Rectal smooth muscle tissue (tissue), 1 donor: ENCODE data around the gene SLC35B1.

Experiments
- H3K27ac ChIP-seq: one replicate; pipeline ENCODE4 v1.7.0; 2013; ENCODE audit warnings: low read depth, low read length, inconsistent platforms
- H3K27me3 ChIP-seq: one replicate; pipeline ENCODE4 v1.7.0; 2013; ENCODE audit warnings: low read length; ENCODE audit not compliant: control insufficient read depth, insufficient read depth
- H3K36me3 ChIP-seq: one replicate; pipeline ENCODE4 v1.7.0; 2013; ENCODE audit warnings: low read length; ENCODE audit not compliant: control insufficient read depth, insufficient read depth
- H3K4me1 ChIP-seq: one replicate; pipeline ENCODE4 v1.7.0; 2013; ENCODE audit warnings: low read length; ENCODE audit not compliant: control insufficient read depth, insufficient read depth
- H3K4me3 ChIP-seq: one replicate; pipeline ENCODE4 v1.7.0; 2013; ENCODE audit warnings: low read length
- H3K9ac ChIP-seq: one replicate; pipeline ENCODE4 v1.7.0; 2013; ENCODE audit warnings: low read length

Gene SLC35B1

DNA sequence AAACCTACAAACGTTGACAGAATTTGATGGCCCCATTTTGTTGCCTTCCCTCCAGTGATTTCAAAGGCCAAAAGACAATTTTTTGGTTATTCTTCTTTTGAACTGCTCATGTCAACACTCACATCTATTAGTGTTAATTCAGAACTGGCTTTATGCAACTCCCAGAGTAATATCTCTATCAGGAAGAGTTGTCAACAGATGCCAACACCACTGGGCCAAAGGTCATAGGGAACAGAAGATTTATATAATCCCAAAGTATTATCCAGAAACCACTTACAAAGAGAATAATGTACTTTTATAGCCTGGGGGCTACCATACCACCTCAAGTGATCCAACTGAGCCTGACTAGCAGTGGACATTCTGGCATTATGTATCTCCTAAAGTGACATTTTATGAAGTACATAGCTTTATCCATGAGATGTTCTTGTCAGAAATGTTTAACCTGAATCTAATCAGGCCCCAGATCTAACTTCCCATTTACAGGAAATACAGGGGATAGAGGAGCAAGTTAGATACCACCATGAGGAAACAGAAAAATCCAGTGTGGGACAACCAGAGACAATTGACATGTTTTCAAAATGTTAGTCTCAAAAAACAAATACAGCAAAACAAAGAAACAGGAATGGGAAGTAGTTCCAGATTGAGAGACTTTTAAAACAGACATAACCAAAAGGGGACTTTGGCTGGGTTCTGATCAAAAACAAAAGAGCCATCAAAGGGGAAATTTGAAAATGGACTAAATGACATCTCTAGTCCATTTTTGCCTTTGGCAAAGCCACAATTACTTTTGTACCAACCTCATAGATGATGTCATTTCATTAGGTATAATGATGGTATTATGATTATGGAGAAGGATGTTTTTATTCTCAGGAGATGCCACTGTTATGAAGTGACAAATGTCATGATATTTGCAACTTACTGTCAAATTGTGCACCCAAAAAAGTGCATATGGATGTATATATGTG lies 37.7 kb upstream of the SLC35B1 start:
- H3K27ac ChIP-seq = no peak overlapping the region
- no peak overlapping the region for H3K9ac ChIP-seq
- no peak overlapping the region for H3K4me3 ChIP-seq
- no peaks in the 10 kb centered on the region for H3K27me3 ChIP-seq
- peaks cover 3% of the 10 kb centered on the region for H3K36me3 ChIP-seq
- peaks cover 22% of the 10 kb centered on the region for H3K4me1 ChIP-seq

DNA sequence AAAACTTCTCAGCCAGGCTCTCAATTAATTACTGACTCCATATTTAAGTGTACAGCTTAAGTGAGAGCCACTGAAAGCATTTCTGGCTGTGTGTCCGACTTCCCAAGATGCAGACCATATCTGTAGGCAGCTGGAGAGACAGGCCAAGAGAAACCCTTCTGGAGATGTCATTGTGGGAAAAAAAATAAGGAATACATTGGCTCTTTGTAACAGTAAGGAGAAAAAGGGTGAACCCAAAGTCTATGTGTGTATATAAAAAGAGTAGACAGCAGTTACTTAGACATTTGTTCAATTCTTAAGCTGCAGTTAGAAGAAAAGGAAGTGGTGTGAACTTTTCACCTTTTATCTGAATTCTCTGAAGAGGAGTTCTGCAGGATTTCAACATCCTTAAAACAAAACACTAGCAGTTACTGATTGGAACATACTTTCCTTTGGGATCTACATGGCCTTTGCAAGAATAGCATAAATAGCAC lies 34.4 kb upstream of the SLC35B1 start:
- H3K4me1 ChIP-seq = peaks cover 50% of the 10 kb centered on the region
- H3K9ac ChIP-seq = no peak overlapping the region
- H3K36me3 ChIP-seq = no peaks in the 10 kb centered on the region
- peak overlapping the region; percentile 92 for H3K27ac ChIP-seq
- H3K27me3 ChIP-seq = no peaks in the 10 kb centered on the region
- H3K4me3 ChIP-seq = peak overlapping the region; percentile 14

DNA sequence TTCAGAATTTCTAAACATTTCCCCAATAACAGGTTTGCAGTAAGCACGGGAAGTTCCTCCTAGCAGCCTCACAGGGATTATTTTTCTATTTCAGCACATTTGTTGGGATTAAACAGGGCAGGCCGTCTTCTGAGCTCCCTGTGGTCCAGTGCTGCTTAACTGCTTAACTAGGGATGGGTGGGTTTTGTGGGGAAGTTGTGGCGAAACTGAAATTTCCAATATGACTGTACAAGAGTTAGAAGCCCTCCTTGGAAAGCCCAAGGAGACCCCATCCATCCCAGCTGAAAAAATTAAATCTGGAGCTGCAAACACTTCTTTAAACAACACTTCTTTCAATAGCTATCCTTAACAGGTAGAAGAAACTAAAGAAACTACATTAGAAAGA lies 33.9 kb upstream of the SLC35B1 start:
- Histone ChIP-seq H3K27ac (peak overlapping the region; percentile 92), H3K9ac (no peak overlapping the region), H3K36me3 (no peaks in the 10 kb centered on the region), H3K4me1 (peaks cover 51% of the 10 kb centered on the region), H3K4me3 (peak overlapping the region; percentile 3), H3K27me3 (no peaks in the 10 kb centered on the region)

DNA sequence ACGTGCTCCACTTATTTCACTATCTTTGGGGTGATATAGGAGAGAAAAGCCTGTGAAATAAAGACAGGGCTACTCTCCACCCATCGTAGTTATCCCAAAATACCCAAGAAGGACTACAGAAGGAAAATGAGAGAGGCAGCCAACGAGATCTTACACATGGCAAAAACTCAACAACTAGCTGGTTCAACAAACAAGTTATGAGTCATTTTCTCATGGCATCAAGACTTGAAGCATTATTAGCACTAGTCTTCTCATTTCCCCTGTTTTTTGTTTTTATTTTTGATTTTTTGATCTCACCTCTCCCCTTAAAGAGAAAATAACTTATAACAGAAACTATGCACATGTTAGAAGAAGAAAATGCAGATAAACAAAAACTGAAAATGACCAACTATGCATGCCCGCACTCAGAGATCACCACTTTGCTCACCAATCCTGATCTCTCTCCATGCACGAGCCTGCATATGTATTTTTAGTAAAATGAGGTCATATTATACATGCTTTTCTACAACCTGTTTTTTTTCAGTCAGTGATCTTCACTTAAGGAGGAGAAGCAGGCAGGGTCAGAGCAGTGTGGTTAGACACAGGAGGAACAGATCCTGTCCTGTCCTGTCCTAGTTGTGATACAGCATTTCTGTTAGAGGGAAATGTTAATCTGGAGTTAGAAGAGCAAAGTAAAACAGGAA lies 33.4 kb upstream of the SLC35B1 start:
- Histone ChIP-seq H3K27me3 (no peaks in the 10 kb centered on the region), H3K4me3 (peak overlapping the region; percentile 44), H3K27ac (peak overlapping the region; percentile 92), H3K9ac (no peak overlapping the region), H3K36me3 (no peaks in the 10 kb centered on the region), H3K4me1 (peaks cover 51% of the 10 kb centered on the region)

DNA sequence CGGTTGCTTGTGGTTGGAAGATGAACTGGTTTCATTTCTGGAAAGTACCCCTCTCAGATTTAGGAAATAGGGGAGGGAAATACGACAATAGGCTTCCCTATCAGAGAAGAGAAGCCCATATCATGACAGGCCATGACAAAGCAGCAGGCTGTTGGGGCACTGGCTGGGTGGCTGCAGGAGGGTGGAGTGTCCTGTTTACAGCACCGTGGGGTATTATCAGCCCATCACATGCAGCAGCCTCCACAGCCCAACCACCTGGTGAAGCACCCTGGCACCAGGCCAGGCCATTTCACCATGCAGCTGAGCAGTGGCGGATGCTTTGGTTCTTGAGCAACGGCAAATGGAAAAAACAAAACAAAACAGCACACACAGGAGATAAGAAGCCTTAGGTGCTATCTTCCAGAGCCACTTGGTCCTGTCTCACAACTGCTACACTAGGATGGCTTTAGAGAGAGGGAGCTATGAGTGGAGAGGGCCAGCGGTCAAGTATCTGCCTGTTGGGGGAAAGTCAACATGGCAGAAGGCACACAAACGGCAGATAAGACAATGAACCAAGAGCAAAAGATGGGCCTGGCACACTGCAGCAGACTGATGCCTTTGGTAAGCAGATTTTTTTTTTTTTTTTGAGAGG lies 32.0 kb upstream of the SLC35B1 start:
- H3K27ac ChIP-seq = peak overlapping the region; percentile 78
- H3K4me1 ChIP-seq = peaks cover 51% of the 10 kb centered on the region
- no peaks in the 10 kb centered on the region for H3K27me3 ChIP-seq
- H3K9ac ChIP-seq = no peak overlapping the region
- peak overlapping the region; percentile 53 for H3K4me3 ChIP-seq
- H3K36me3 ChIP-seq = no peaks in the 10 kb centered on the region

DNA sequence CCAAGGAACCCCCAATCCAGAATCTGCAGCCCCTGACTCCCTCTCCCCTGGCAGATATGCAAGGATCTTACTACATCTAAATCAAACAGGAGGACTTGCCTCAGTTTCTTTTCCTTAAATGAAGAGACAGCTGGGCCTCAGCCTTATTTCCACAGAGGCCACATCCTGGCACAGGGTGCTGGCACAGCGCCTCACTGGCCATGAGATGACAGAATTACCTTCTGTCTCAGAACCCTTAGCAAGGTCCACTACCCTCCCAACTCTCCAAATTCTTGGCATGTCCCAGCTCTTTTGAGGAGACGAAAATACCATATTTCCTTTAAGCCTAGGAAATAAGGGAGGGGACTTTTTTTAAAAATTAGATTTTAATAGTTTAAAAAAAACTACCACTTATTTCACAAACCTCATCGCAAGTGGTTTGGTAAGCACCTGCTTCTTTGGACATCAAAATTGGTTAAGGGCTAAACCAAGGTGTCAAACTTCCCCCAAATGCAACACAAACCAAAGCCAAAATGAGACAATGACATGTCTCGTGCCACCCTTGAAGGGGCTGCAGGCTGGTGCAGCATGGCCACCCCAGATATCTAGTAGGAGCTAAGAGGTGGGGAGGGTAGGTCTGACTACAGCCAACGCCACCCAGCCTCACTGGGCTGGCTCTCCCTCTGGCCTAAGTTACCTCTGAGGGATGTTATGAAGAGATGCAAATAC lies 30.8 kb upstream of the SLC35B1 start:
- Histone ChIP-seq H3K36me3 (no peaks in the 10 kb centered on the region), H3K27ac (peak overlapping the region; percentile 78), H3K4me3 (peak overlapping the region; percentile 34), H3K9ac (no peak overlapping the region), H3K4me1 (peaks cover 51% of the 10 kb centered on the region), H3K27me3 (no peaks in the 10 kb centered on the region)

DNA sequence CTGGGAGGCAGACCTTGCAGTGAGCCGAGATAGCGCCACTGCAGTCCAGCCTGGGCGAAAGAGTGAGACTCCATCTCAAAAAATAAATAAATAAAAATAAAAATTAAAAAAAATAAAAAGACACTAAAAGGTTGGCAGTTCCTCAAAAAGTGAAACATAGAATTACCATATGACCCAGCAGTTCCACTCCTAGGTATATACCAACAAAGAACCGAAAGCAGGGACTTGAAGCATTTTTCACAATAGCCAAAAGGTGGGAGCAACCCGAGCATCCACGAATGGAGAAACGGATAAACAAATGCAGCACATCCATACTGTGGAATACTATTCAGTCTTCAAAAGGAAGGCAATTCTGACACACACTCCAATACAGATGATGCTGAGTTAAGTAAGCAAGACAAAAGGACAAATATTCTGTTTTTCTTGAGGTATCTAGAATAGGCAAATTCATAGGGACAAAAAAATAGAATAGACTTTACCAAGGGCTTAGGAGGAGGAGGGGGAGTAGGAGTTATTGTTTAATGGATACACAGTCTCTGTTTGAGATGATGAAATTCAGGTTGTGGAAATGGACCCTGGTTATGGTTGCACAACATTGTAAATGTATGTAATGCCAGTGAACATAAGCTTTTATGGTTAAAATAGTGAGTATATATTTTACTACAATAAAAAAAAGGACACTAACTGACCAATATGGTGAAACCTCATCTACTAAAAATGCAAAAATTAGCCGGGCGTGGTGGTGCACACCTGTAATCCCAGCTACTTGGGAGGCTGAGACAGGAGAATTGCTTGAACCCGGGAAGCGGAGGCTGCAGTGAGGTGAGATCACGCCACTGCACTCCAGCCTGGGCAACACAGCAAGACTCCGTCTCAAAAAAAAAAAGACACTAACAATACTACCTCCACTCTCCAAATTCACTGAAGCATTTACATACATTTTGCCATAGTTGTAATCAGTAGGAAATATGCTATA lies 27.0 kb upstream of the SLC35B1 start:
- no peaks in the 10 kb centered on the region for H3K36me3 ChIP-seq
- peaks cover 44% of the 10 kb centered on the region for H3K4me1 ChIP-seq
- no peak overlapping the region for H3K9ac ChIP-seq
- H3K4me3 ChIP-seq = no peak overlapping the region
- no peaks in the 10 kb centered on the region for H3K27me3 ChIP-seq
- H3K27ac ChIP-seq = no peak overlapping the region

DNA sequence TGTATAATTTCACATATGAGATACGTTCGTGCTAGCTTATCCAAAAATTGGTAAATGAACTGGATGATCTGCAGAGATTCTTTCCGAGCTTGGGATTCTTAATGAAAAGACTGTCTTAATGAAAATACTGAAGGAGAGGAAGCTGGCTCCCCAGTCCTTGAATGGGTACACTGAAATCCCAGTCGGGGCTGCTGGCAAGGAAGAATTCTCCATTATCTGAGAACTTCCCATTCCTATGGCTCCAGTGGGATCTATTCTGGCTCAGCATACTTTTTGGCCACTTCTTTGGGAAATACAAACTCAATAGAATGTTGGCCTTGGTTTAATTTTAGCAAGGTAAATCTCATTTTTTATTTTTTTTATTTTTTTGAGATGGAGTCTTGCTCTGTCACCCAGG lies 23.7 kb upstream of the SLC35B1 start:
- Histone ChIP-seq H3K4me3 (no peak overlapping the region), H3K4me1 (peaks cover 37% of the 10 kb centered on the region), H3K9ac (no peak overlapping the region), H3K27me3 (no peaks in the 10 kb centered on the region), H3K27ac (peak overlapping the region; percentile 77), H3K36me3 (no peaks in the 10 kb centered on the region)

DNA sequence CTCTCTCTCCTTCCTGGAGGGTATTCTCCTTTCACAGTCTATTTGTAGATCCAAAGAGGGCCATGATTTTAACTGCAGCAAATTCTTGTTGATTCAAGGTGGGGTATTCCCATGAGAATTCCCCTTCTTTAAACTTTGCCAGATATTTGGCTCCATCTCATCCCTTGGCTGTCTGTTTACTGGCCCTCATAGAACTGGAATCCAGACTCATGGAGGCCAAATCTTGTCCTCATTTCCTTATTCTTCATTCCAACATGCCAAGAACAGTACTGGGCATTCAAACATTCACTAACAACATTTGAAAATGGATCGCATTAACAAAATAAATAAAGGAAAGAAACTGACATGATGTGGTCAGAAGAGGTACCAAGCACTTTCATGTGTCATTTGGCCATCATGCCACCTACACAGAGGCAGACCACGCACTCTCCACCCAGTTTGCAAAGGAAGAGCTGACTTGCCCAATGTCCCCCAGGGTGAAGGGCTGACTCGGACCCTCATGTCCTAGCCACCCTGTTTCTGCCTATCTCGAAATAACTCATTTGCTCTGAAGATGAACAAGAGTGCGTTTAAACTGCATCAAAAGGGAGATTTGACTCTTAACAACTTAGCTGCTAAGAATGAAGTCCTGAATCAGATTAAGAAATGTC lies 23.1 kb upstream of the SLC35B1 start:
- Histone ChIP-seq H3K9ac (no peak overlapping the region), H3K4me3 (no peak overlapping the region), H3K27ac (peak overlapping the region; percentile 77), H3K36me3 (no peaks in the 10 kb centered on the region), H3K4me1 (peaks cover 37% of the 10 kb centered on the region), H3K27me3 (no peaks in the 10 kb centered on the region)

DNA sequence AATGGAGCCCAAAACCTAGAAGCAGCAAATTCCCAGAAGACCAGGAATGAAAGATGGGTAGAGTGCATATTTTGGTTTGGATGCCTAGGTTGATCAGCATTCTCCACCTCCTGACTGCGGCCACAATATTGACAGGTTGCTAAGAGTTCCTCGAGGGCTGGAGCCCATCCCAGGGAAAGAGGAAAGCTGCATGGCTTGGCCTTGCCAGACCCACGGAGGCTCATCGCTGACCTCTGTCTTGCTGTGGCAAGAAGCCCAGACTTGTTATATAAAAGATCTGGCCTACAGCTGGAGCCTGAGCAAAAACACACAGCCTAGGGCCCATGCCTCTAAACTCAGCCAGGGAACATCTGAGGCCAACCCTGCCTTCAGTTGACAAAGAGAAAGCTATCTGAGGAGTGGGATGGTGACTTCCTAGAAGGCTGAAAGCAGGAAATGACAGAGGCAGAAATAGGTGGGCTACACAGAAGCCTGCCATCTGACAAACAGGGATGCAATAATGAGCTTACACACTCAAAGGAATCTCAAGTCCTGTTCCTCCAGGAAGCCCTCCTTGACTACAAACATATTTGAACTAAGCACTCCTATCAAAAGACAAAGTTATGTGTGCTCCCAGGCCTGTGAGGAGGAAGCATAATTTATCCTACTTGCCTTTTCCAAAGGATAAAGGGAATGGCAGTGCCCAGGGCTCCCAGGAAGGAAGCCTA lies 22.5 kb upstream of the SLC35B1 start:
- peak overlapping the region; percentile 77 for H3K27ac ChIP-seq
- peaks cover 38% of the 10 kb centered on the region for H3K4me1 ChIP-seq
- no peak overlapping the region for H3K4me3 ChIP-seq

More for the DNA sequence above, 22.5 kb upstream of the SLC35B1 start:
- Histone ChIP-seq H3K36me3 (no peaks in the 10 kb centered on the region), H3K9ac (no peak overlapping the region), H3K27me3 (no peaks in the 10 kb centered on the region)
